GM23338 (cell line): Measurements from ENCODE around the gene ANKRD11.

ENCODE experiments used
- EZH2 ChIP-seq: fragments of 200-600 bp; sonication (generic); IDR thresholded peaks from one replicate; pipeline ENCODE4 v1.8.0; 2017; ENCODE audit warnings: antibody characterized with exemption, mild to moderate bottlenecking, low read depth; ENCODE audit not compliant: unreplicated experiment
- EZH2phosphoT487 ChIP-seq: fragments of 200-600 bp; sonication (generic); IDR thresholded peaks from one replicate; pipeline ENCODE4 v1.8.1; 2018; ENCODE audit warnings: antibody characterized with exemption; ENCODE audit not compliant: unreplicated experiment
- TF ChIP-seq, protein P1 (sequence below): IDR thresholded peaks from 2 replicates; pipeline ENCODE4 v1.6.1; 2016; ENCODE audit warnings: antibody characterized with exemption
- TF ChIP-seq, protein P2 (sequence below), 2 experiments: fragments of 200-600 bp in 1 of 2; sonication (generic) in 1 of 2; conservative IDR thresholded peaks; 2 replicates each; pipeline versions ENCODE4 v1.5.1 to v1.6.1; 2016 to 2017; ENCODE audit warnings: antibody characterized with exemption in 2 of 2, low read depth in 2 of 2, mild to moderate bottlenecking in 2 of 2, moderate library complexity in 1 of 2
- TF ChIP-seq, protein P3 (sequence below): IDR thresholded peaks from one replicate; pipeline ENCODE4 v1.6.1; 2018; ENCODE audit warnings: antibody characterized with exemption; ENCODE audit not compliant: unreplicated experiment

DNA sequence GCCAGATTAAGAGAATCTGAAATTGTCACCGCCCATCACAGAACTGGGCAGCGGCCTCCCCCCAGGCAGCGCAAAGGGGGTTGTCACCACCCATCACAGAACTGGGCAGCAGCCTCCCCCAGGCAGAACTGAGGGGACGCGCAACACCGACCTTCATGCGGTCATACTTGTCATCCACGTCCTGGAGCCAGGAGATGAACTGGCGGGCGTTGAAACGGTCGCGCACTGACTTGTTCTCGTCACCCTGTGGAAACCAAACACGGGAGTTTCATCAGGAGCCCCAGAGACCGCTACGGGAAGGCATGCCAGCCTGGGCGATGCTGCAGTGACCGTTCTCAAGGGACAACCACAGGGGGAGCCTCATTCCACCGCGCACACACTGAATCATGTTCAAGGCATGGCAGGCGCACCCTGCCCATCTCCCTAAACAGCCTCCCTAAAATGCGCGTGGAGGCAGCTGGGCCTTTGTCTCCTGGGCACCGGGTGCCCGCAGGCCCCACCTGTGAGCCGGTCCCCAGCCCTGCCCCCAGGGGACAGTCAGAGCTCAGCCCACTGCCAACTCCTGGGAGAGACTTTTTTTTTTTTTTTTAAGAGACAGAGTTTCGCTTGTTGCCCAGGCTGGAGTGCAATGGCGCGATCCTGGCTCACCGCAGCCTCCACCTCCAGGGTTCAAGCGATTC, 219.6 kb downstream of the ANKRD11 start:
- TF ChIP-seq EZH2phosphoT487 (no peak), EZH2 (no peak)
- TF ChIP-seq, protein P1, sequence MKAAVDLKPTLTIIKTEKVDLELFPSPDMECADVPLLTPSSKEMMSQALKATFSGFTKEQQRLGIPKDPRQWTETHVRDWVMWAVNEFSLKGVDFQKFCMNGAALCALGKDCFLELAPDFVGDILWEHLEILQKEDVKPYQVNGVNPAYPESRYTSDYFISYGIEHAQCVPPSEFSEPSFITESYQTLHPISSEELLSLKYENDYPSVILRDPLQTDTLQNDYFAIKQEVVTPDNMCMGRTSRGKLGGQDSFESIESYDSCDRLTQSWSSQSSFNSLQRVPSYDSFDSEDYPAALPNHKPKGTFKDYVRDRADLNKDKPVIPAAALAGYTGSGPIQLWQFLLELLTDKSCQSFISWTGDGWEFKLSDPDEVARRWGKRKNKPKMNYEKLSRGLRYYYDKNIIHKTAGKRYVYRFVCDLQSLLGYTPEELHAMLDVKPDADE, result no peak
- TF ChIP-seq, protein P2, sequence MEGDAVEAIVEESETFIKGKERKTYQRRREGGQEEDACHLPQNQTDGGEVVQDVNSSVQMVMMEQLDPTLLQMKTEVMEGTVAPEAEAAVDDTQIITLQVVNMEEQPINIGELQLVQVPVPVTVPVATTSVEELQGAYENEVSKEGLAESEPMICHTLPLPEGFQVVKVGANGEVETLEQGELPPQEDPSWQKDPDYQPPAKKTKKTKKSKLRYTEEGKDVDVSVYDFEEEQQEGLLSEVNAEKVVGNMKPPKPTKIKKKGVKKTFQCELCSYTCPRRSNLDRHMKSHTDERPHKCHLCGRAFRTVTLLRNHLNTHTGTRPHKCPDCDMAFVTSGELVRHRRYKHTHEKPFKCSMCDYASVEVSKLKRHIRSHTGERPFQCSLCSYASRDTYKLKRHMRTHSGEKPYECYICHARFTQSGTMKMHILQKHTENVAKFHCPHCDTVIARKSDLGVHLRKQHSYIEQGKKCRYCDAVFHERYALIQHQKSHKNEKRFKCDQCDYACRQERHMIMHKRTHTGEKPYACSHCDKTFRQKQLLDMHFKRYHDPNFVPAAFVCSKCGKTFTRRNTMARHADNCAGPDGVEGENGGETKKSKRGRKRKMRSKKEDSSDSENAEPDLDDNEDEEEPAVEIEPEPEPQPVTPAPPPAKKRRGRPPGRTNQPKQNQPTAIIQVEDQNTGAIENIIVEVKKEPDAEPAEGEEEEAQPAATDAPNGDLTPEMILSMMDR (conservative IDR thresholded peaks at IDR 0.05; ENCODE audit: low read depth in 2 of 2), result no peak
- TF ChIP-seq, protein P3, sequence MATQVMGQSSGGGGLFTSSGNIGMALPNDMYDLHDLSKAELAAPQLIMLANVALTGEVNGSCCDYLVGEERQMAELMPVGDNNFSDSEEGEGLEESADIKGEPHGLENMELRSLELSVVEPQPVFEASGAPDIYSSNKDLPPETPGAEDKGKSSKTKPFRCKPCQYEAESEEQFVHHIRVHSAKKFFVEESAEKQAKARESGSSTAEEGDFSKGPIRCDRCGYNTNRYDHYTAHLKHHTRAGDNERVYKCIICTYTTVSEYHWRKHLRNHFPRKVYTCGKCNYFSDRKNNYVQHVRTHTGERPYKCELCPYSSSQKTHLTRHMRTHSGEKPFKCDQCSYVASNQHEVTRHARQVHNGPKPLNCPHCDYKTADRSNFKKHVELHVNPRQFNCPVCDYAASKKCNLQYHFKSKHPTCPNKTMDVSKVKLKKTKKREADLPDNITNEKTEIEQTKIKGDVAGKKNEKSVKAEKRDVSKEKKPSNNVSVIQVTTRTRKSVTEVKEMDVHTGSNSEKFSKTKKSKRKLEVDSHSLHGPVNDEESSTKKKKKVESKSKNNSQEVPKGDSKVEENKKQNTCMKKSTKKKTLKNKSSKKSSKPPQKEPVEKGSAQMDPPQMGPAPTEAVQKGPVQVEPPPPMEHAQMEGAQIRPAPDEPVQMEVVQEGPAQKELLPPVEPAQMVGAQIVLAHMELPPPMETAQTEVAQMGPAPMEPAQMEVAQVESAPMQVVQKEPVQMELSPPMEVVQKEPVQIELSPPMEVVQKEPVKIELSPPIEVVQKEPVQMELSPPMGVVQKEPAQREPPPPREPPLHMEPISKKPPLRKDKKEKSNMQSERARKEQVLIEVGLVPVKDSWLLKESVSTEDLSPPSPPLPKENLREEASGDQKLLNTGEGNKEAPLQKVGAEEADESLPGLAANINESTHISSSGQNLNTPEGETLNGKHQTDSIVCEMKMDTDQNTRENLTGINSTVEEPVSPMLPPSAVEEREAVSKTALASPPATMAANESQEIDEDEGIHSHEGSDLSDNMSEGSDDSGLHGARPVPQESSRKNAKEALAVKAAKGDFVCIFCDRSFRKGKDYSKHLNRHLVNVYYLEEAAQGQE, result no peak
